WTC11 (cell line): ENCODE results near the gene UGP2. TPM values are rescaled to one million over a fixed set of nuclear protein-coding genes. Genes with fewer than 3 reads are reported as not detected.

Experiments
- ATAC-seq: fragments of 200-7000 bp; cut with Tn5 transposase; 2 replicates; pipeline ENCODE4 v1.10.0; 2021; ENCODE audit warnings: mild to moderate bottlenecking, moderate library complexity
- CTCF ChIA-PET: fragments of 300-600 bp; sonication (Branson Sonifier 250); formaldehyde crosslinking; loops from one replicate; lab custom pipeline; 2021; ENCODE audit warnings: antibody characterized with exemption; lab: Charles Lee
- POLR2A ChIA-PET: fragments of 350-600 bp; sonication (Branson Sonifier 250); formaldehyde crosslinking; loops from one replicate; lab custom pipeline; 2021; ENCODE audit warnings: antibody characterized with exemption; lab: Charles Lee
- DNase-seq: peaks from one replicate; pipeline ENCODE4 v3.0.0; 2021; ENCODE audit warnings: low spot score
- H3K27ac Mint-ChIP-seq: 2 replicates; pipeline ENCODE4 v1.8.0; 2021; ENCODE audit warnings: mixed read lengths
- H3K27me3 Mint-ChIP-seq: 2 replicates; pipeline ENCODE4 v1.8.0; 2021; ENCODE audit warnings: low read depth, mild to moderate bottlenecking, moderate library complexity, mixed read lengths
- H3K36me3 Mint-ChIP-seq: 2 replicates; pipeline ENCODE4 v1.8.0; 2021; ENCODE audit warnings: mixed read lengths
- H3K4me1 Mint-ChIP-seq: 2 replicates; pipeline ENCODE4 v1.8.0; 2022; ENCODE audit warnings: mixed read lengths
- H3K4me3 Mint-ChIP-seq: 2 replicates; pipeline ENCODE4 v1.8.0; 2021; ENCODE audit warnings: mild to moderate bottlenecking, moderate library complexity, mixed read lengths
- H3K9me3 Mint-ChIP-seq: 2 replicates; pipeline ENCODE4 v1.8.0; 2021; ENCODE audit warnings: mixed read lengths
- ATF1 ChIP-seq: sonication (generic); formaldehyde crosslinking; IDR thresholded peaks from 2 replicates; pipeline ENCODE4 v1.8.1; 2023; ENCODE audit warnings: mild to moderate bottlenecking, moderate library complexity, missing genetic modification reagents
- CREB1 ChIP-seq: sonication (generic); formaldehyde crosslinking; IDR thresholded peaks from 2 replicates; pipeline ENCODE4 v1.8.0; 2023; ENCODE audit warnings: mild to moderate bottlenecking, missing genetic modification reagents
- E2F1 ChIP-seq: sonication (generic); formaldehyde crosslinking; IDR thresholded peaks from 2 replicates; pipeline ENCODE4 v1.8.0; 2022; ENCODE audit warnings: mild to moderate bottlenecking, missing genetic modification reagents
- EMX1 ChIP-seq: fragments of 250-450 bp; sonication (Bioruptor Pico); IDR thresholded peaks from 2 replicates; pipeline ENCODE4 v1.8.0; 2021; ENCODE audit warnings: mild to moderate bottlenecking
- ESRRA ChIP-seq: sonication (generic); formaldehyde crosslinking; IDR thresholded peaks from 2 replicates; pipeline ENCODE4 v1.8.1; 2022; ENCODE audit warnings: mild to moderate bottlenecking, missing genetic modification reagents, borderline replicate concordance
- FOXP1 ChIP-seq: sonication (generic); formaldehyde crosslinking; IDR thresholded peaks from 2 replicates; pipeline ENCODE4 v1.8.0; 2022; ENCODE audit warnings: missing genetic modification reagents, mild to moderate bottlenecking, moderate library complexity, borderline replicate concordance
- FOXP4 ChIP-seq: sonication (generic); formaldehyde crosslinking; IDR thresholded peaks from 2 replicates; pipeline ENCODE4 v1.8.0; 2022; ENCODE audit warnings: mild to moderate bottlenecking, missing genetic modification reagents
- HMGXB4 ChIP-seq: sonication (generic); formaldehyde crosslinking; IDR thresholded peaks from 2 replicates; pipeline ENCODE4 v1.8.1; 2023; ENCODE audit warnings: mild to moderate bottlenecking, moderate library complexity, missing genetic modification reagents
- IRF2 ChIP-seq: sonication (generic); formaldehyde crosslinking; IDR thresholded peaks from 2 replicates; pipeline ENCODE4 v1.8.0; 2022; ENCODE audit warnings: low read depth, missing genetic modification reagents, borderline replicate concordance
- JUN ChIP-seq: sonication (generic); formaldehyde crosslinking; IDR thresholded peaks from 2 replicates; pipeline ENCODE4 v1.8.0; 2023; ENCODE audit warnings: mild to moderate bottlenecking, missing genetic modification reagents
- KAT7 ChIP-seq: sonication (generic); formaldehyde crosslinking; IDR thresholded peaks from 2 replicates; pipeline ENCODE4 v1.8.1; 2023; ENCODE audit warnings: missing genetic modification reagents, mild to moderate bottlenecking, borderline replicate concordance
- MXD4 ChIP-seq: fragments of 250-450 bp; sonication (Bioruptor Pico); IDR thresholded peaks from 2 replicates; pipeline ENCODE4 v1.8.0; 2021; ENCODE audit warnings: mild to moderate bottlenecking, moderate library complexity, borderline replicate concordance
- NFYB ChIP-seq: sonication (generic); formaldehyde crosslinking; conservative IDR thresholded peaks from 2 replicates; pipeline ENCODE4 v1.8.0; 2022; ENCODE audit warnings: low read depth, missing genetic modification reagents
- NR1H2 ChIP-seq: sonication (generic); formaldehyde crosslinking; IDR thresholded peaks from 2 replicates; pipeline ENCODE4 v1.9.0; 2021; ENCODE audit warnings: mild to moderate bottlenecking, moderate library complexity, missing genetic modification reagents
- NR2C2 ChIP-seq: sonication (generic); formaldehyde crosslinking; IDR thresholded peaks from 2 replicates; pipeline ENCODE4 v1.8.0; 2022; ENCODE audit warnings: mild to moderate bottlenecking, missing genetic modification reagents
- PREB ChIP-seq: sonication (generic); formaldehyde crosslinking; IDR thresholded peaks from 2 replicates; pipeline ENCODE4 v1.8.1; 2022; ENCODE audit warnings: mild to moderate bottlenecking, missing genetic modification reagents, moderate library complexity, borderline replicate concordance
- RORB ChIP-seq: fragments of 250-450 bp; sonication (Bioruptor Pico); IDR thresholded peaks from 2 replicates; pipeline ENCODE4 v1.9.0; 2021; ENCODE audit warnings: mild to moderate bottlenecking
- USF2 ChIP-seq: sonication (generic); formaldehyde crosslinking; IDR thresholded peaks from 2 replicates; pipeline ENCODE4 v1.8.1; 2023; ENCODE audit warnings: mild to moderate bottlenecking, missing genetic modification reagents, moderate library complexity
- ZNF219 ChIP-seq: sonication (generic); formaldehyde crosslinking; IDR thresholded peaks from 2 replicates; pipeline ENCODE4 v1.8.0; 2023; ENCODE audit warnings: missing genetic modification reagents, mild to moderate bottlenecking, borderline replicate concordance
- ZNF232 ChIP-seq: sonication (generic); formaldehyde crosslinking; IDR thresholded peaks from 2 replicates; pipeline ENCODE4 v1.8.0; 2022; ENCODE audit warnings: mild to moderate bottlenecking, missing genetic modification reagents
- ZNF671 ChIP-seq: fragments of 250-450 bp; sonication (Bioruptor Pico); IDR thresholded peaks from 2 replicates; pipeline ENCODE4 v1.8.0; 2021; ENCODE audit warnings: mild to moderate bottlenecking
- total RNA-seq: library from RNA; stranded (reverse); gene quantifications from 3 replicates; pipeline ENCODE4 v1.2.3, GENCODE V29; 2021

Gene UGP2
- total RNA-seq, 1 experiment from 2014 or later, result 543 TPM

GRCh38 chr2:63880625-63881024, 38.9 kb downstream of the UGP2 start (continued):
- TF ChIP-seq FOXP4 (CRISPR knock-in tag) (no peak), ATF1 (CRISPR knock-in tag) (no peak), NFYB (CRISPR knock-in tag) (no peak), RORB (no peak), JUN (no peak)

- TF ChIP-seq ZNF232 (CRISPR knock-in tag), result no peak
- TF ChIP-seq ZNF671, result no peak
- TF ChIP-seq MXD4 (CRISPR knock-in tag), result no peak
- ChIA-PET POLR2A (no interaction called here), CTCF (interaction anchor here (1.9 kb wide), 1 partner anchor 183 kb away, joined by 6 read pairs; no protein-coding TSS in a partner anchor)
- peaks cover 72% of the 10 kb centered on the region for H3K36me3 Mint-ChIP-seq
- ATAC-seq (no peak), DNase-seq (no peak)
- peak overlapping the region; percentile 83; the same call in 1 of the 2 replicates for H3K27ac Mint-ChIP-seq
- H3K4me3 Mint-ChIP-seq, result no peak overlapping the region
- H3K4me1 Mint-ChIP-seq, result peaks cover 70% of the 10 kb centered on the region
- H3K27me3 Mint-ChIP-seq, result no peaks in the 10 kb centered on the region
- H3K9me3 Mint-ChIP-seq, result no peaks in the 10 kb centered on the region
Observed at GRCh38 chr2:63881205-63881604, 39.5 kb downstream of the UGP2 start.

- Mint-ChIP-seq H3K27ac (peak overlapping the region; percentile 92), H3K9me3 (no peaks in the 10 kb centered on the region), H3K4me1 (peaks cover 61% of the 10 kb centered on the region), H3K4me3 (no peak overlapping the region), H3K27me3 (no peaks in the 10 kb centered on the region)
- DNase-seq (no peak), ATAC-seq (no peak)
- ChIA-PET POLR2A (no interaction called here), CTCF (no interaction called here)
- TF ChIP-seq KAT7 (no peak), ESRRA (CRISPR knock-in tag) (no peak), E2F1 (CRISPR knock-in tag) (no peak), NR1H2 (CRISPR knock-in tag) (no peak), FOXP1 (CRISPR knock-in tag) (no peak), HMGXB4 (CRISPR knock-in tag) (no peak), NR2C2 (CRISPR knock-in tag) (no peak), EMX1 (no peak), CREB1 (CRISPR knock-in tag) (no peak), USF2 (CRISPR knock-in tag) (no peak), PREB (CRISPR knock-in tag) (no peak), IRF2 (CRISPR knock-in tag) (no peak), ZNF219 (no peak)
- TF ChIP-seq, all 79 proteins: peak for 0
- peaks cover 73% of the 10 kb centered on the region for H3K36me3 Mint-ChIP-seq
Observed at GRCh38 chr2:63882395-63883105, 40.9 kb downstream of the UGP2 start.
